Measurements from ENCODE around the gene RBM38.
"Not testable (repeated sequence)": the region's sequence is repeated elsewhere in the genome, so short reads cannot be mapped to it uniquely, and the experiment has no call there.

The RBM38 gene

DNA sequence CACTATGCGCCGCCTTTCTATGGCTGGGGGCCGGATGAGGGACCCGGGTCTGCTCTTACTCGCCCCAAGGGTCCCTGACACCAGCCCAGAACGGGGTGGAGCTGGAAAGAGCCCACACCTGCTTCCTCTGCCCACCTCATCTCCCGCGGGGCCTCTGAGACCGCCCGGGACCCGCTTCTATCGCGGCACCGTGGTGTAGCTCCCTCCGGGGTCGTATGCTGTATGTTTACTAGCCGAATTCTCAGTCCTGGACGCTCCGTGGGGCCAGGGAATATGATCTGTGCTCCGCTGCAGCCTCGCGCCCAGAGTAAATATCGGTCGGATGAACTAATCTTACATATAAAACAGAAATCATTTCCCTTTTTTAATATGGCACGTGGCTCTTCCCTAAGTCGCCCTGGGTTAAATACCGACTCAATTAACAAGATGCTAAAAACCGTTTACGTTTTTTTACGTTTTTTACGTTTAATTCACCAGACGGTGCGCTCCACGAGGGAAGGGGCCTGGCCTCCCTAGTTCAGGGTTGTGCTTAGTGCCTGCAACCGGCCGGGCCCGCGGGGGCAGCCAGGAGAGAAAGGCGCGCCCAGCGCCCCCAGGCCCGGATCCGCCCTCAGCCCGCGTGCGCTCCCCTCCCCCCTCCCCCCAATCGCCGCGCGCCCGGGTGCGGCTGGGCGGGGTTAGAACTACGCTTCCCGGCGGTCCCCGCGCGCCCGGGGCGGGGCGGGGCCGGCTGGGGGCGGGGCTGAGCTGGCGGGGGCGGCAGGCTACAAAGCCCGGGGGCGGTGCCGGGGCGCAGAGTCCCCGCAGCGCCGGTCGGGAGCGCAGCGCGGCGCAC is at the start of gene RBM38:
RBM38 (plus strand) TSS at position 793 of the 835 bp plus-strand sequence. CDS start 186 bp downstream, outside the sequence.
- DNase-seq, result peak; percentile 59

DNA sequence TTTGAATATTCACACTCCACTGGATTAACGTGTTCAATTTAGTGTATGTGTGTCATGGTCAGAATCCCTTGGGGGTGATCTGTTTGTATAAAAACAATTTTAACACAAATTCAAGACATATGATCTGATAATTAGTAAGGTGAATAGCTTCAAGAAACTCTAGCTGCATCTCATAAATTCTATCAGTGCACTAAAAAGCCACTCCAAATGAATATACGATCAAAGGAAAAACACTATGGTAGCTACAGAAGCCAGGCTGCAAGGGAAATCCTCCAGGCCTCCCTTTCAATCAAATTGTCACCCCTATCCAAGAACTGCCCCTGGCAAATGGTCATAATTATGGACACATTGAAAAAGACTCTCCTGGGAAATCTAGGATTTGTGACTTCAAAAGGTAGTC is 49.5 kb upstream of the RBM38 start:
- DNase-seq, result no peak

DNA sequence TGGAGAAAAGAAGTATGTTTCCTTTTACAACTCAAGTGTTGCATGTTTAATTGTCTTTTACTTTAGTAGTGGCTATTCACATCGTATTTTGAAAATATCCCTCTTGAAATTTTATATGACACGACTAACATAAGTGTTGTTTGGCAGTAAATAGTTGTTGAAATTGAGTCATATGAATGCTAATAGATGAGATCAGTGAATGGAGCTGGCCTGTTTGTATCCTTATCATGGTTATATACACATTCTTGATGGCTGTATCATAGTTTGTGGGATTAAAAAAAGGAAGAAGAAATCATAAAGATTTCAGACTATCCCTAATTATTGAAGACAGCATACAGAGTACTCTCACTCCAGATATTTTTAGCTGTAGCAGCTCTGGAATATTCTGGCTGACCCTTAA is 48.4 kb upstream of the RBM38 start:
- no peak for DNase-seq

DNA sequence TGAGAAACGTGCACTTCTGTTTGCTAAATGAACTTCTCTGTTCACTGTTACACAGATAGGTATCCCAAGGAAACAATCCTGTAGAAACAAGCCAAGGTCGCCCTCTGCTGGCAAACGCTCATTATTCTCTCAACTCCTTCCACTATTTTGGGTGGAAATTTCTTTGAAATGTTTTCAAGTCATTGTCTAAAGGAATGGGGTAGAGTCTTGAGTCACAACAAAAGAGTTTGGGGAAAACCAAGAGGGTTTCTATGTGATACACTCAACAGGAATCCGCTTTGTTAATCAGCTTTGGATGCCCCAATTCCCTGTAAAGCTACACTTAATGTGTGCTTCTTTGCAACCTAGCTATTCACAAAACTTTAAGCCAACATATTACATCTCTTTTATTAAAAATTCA is 44.7 kb upstream of the RBM38 start:
- peak; percentile 20 for DNase-seq

DNA sequence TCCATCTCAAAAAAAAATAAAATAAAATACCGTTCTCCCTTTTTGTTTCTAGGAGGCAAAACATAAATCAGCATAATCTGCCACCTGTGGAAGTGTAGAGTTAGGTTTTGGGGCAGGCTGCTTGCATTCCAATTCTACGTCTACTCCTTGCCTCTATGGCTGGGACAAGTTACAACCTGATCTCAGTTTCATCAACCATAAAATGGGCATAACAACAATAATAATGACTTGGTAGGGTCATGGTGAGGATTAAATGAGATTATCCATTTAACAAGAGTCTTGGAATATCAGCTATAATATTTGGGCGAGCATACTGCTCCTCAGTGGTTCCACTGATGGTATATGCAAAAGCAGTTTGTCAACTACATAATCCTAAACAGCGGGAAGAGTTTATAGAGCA is 43.8 kb upstream of the RBM38 start:
- DNase-seq, result no peak

DNA sequence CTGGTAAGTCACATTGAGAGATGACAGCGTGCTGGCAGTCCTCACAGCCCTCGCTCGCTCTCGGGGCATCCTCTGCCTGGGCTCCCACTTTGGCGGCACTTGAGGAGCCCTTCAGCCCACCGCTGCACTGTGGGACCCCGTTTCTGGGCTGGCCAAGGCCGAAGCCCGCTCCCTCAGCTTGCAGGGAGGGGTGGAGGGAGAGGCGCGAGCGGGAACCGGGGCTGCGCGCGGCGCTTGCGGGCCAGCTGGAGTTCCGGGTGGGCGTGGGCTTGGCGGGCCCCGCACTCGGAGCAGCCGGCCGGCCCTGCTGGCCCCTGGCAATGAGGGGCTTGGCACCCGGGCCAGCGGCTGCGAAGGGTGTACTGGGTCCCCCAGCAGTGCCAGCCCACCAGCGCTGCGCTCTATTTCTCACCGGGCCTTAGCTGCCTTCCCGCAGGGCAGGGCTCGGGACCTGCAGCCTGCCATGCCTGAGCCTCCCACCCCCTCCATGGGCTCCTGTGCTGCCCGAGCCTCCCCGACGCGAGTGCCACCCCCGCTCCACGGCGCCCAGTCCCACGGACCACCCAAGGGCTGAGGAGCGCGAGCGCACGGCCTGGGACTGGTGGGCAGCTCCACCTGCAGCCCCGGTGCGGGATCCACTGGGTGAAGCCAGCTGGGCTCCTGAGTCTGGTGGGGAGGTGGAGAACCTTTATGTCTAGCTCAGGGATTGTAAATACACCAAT is 42.8 kb upstream of the RBM38 start:
- not testable (repeated sequence) for DNase-seq

DNA sequence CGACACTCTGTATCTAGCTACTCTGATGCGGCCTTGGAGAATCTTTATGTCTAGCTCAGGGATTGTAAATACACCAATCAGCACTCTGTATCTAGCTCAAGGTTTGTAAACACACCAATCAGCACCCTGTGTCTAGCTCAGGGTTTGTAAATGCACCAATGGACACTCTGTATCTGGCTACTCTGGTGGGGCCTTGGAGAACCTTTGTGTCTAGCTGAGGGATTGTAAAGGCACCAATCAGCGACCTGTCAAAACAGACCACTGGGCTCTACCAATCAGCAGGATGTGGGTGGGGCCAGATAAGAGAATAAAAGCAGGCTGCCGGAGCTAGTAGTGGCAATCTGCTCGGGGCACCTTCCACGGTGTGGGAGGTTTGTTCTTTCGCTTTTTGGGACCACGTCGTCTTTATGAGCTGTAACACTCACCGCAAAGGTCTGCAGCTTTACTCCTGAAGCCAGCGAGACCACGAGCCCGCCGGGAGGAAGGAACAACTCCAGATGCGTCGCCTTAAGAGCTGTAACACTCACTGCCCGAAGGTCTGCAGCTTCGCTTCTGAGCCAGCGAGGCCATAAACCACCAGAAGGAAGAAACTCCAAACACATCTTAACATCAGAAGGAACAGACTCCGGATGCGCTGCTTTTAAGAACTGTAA is 42.1 kb upstream of the RBM38 start:
- not testable (repeated sequence) for DNase-seq

DNA sequence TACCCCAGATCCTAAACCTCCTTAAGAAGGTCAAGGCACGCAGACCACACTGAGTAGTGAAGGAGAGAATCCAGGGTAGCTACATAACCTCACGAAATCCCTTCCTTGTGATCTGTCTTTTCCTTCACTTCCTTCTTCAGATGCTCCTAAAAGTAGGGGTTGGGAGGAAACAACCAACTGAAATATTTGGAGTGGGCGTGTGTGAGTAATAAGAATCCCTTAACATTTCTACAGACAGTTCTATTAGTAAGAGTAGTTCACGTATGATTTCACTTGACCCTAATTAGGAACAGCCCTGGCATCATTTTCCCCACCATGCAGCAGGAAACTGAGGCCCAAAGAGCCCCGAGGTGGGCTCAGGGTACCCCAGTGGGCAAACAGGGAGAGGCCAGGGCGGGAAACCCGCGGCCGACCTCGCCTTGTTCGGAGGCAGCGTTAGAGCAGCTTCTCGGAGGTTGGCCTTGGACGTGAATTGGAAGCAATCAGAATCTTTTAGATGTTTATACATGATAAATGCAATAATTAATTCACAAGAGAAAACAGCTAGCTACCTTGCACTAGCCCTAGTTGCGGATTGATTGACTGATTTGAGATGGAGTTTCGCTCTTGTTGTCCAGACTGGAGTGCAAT is 41.0 kb upstream of the RBM38 start:
- no peak for DNase-seq

DNA sequence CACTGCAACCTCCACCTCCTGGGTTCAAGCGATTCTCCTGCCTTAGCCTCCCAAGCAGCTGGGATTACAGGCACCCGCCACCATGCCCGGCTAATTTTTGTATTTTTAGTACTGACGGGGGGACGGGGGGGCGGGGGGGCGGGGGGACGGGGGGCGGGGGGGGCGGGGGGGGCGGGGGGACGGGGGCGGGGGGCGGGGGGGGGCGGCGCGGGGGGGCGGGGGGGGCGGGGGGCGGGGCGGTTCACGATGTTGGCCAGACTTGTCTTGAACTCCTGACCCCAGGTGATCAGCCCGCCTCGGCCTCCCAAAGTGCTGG is 40.5 kb upstream of the RBM38 start:
- not testable (repeated sequence) for DNase-seq

DNA sequence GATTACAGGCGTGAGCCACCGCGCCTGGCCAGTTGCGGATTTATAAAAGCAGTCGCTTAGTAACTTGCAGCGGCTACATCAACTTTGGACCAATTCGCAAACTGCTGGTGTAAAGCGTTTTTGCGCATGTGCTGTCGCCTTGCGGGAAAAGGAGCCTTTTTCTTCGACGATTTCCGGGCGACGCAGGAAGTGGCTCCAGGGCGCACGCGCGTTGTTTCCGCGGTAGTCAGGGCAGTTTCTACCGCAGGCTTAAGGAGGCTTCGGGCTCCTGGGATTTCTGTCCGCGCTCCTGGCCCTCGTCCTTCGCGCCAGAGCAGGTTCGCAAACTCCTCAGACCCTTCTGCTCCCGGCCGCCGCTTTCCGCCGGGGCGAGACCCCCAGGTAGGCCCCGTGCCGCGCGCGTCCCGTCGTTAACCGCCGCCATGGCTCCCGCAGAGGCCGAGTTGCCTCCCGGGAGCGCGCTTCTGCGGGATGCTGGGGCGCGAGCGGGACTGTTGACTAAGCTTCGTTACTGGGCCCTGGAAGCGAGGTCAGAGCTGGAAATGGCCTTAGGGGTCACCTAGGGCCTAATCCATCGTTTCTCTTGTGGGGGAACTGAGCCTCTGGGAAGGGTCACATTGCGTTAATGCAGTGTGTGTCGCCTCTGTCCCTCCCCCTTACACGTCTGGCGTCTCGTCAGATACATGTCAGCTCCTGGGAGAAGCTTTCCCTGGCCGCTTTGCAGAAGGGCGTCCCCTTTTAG is 40.0 kb upstream of the RBM38 start, which contains the start of gene RAE1:
RAE1 (plus strand) TSS at position 214 of the 742 bp plus-strand sequence. CDS start 2,784 bp downstream, outside the sequence.
- peak; percentile 92 for DNase-seq

DNA sequence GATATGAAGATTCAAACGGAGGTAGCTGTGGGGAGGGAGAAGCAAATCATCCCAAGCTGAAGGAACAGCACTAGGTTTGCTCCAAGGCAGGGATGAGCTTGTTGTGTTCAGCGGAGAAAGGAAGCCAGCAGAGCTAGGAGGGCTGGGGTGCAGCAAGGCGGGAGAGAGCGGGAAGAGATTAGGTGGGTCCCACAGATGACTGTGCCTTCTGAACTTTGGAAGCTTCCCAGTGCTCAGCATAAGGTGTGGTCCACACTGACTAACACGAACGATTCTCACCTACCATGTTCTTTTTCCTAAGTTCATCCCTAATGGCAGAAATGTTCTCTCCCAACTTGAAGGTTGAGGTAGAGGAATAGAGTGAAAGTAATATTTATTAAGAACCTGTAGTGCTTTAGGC is 38.9 kb upstream of the RBM38 start:
- no peak for DNase-seq

DNA sequence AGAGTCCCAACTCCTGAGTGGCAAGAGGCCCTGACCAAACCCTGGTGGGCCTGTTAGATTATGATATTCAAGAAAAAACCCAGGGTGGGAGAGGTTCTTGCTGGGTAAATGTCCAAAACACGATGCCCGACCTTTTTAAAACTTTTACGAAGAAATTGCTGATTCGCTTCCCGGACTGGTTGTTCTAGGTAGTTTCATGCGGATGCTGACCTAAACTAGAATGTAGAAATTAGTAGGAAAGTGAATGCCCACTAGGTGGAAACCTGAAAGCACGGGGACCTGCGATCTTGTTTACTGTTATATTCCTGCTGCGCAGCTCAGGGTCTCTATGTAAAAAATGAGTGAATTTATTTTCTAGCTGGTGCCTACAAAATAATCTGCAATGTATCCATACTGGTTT is 37.8 kb upstream of the RBM38 start:
- no peak for DNase-seq

DNA sequence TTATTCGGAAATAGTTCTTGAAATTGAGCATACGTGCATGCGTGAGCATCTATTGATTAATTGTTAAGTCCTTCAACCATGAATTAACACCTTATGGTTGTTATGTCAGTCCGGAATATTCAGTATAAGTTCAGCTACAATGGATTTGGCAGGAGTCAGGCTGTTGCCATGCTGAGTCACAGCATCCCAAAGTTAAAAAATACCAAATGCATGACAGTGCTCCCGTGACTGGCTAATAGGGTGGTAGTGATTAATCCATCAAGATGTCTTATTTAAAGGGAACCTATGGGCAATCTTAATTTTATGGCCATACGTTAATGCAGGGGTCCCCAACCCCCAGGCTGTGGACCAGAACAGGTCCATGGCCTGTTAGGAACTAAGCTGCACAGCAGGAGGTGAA is 29.7 kb upstream of the RBM38 start:
- no peak for DNase-seq

DNA sequence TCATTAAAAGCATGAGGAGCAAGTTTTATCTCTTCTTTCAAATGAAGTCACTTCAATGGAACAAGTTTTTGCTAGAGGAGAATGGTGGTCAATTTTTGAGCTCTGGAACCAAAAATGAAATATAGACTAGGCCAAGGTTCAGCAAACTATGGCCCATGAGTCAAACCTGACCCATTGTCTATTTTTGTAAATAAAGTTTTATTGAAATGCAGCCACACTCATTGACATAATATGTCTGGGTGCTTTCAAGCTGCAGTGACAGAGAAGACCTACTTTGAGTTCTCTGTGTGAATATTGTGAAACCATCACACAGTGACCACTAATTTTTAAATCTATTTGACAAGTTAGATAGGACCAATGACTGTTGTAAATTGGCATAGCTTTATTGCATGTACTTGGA is 26.7 kb upstream of the RBM38 start:
- no peak for DNase-seq

DNA sequence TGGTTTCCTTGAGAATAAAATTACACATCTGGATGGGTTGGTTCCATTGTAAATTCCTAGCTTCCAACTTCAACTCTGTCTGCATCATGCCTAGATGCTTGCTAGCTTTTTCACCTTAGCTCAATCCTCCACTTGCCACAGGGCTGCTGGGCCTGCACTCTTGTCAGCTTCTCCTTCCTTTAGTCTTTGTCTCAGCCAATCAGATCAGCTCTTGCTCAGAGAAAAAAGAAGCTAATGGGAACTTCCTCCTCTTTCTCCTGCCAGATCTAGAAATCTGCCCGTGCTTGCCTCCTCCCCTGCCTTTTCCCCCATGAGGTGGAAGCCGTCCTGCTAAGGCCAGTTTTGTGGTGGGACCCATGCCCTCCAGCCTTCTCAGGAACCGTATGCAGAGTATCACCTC is 21.6 kb upstream of the RBM38 start:
- DNase-seq, result no peak

DNA sequence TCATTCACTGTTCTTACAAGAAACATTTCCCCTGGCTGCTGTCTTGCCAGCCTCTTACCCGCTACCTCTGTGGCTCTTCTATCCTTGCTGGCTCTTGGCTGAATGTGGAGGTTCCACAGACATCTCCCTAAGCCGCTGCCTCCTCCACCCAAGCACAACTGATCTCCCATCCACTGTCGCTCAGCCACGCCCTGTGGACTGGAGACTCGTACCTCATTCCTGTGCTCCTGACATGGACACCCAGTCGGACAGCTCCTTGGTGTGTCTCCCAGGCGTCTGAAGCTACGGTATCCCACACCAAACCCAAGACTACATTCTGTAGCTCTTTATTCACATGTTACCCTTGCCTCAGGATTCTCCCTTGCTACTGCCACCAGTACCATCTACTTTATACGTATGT is 20.9 kb upstream of the RBM38 start:
- DNase-seq, result no peak

DNA sequence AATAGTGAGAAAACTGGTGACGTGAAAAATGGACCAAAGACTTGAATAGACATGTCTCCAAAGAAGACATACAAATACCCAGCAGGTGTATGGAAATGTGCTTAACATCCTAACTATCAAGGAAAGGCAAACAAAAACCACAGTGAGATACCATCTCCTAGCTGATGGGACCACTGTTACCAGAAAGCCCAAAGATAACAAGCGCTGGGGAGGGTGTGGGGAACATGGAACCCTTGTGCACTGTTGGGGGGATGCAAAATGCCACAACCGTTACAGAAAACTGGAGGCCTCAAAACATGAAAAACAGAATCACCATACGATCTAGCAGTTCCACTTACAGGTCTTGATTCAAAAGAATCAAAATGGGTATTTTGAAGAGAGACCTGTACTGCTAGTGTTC is 19.8 kb upstream of the RBM38 start:
- DNase-seq, result no peak

DNA sequence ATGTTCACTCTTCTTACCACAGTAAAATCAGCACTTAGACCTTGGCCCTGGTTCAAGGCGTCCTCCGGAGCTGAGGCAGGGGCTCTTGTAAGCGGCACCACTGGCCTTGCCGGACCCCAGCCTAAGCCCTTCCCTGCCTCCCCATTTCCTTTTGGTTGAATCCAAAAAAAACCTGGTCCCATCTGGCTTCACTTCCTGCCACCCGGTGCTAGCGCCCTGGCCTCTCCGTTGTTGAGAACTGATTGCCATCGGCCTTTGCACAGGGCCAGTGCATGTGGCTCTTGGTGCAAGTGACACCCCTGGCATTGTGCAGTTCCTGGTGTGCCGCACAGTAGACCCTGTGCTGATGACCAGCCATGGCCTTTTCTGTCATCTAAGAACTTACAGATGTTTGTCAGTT is 19.0 kb upstream of the RBM38 start:
- DNase-seq, result no peak

DNA sequence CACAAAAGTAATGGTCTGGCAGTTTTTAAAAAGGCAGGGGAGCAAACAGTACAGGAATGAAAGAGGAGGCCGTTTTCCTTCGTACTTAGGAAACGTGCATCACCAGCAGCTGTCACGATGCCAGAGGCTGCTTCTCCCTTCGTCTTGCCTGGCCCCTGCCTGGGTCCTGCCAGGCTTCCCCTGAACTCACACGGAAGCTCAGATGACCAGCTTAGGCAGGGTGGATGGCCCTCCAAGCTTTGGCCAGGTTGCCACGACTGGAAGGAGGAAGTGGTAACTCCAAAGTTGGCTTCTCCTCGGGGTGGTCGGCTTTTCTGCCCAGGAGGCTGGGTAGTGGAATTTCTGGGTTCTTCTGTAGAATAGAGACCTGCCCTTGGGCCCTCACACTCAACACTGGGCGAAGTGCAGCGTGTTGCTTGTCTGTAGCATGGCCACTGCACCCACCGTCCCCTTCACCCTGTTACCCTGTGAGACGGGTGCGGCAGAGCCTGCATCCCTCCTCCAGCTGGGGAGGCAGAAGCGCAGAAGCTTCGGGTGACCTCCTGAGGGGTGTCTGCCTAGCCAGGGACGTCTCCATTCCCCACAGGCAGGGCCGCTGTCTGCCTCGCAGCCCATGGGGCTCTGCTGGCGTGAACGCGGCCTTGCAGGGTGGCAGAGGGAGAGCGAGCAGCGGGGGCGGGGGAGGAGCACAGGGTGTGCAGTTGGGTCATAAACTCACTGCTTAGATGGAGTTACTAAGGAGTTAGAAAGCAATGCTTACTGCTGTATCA is 18.4 kb upstream of the RBM38 start:
- no peak for DNase-seq

DNA sequence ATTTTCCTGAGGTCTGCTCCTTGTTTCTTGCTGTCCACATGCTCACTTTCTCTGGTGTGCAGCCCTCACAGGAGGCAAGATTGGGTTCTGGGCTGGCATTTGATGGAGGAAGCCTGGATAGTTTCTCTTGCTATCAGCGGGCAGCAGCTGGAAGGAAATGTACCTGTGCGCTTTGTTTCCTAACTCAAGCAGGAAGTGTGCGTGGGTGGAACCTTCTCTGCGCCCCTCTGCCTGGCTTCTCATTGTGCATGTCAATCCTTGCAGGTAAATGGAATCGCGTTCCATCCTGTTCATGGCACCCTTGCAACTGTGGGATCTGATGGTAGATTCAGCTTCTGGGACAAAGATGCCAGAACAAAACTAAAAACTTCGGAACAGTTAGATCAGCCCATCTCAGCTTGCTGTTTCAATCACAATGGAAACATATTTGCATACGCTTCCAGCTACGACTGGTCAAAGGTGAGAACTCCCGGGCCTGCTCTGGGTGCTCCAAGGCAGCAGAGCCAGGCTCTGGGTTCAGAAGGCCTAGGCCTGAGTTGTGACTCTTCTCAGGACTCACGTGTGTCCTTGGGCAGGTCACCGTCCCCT is 16.8 kb upstream of the RBM38 start:
- DNase-seq, result no peak

DNA sequence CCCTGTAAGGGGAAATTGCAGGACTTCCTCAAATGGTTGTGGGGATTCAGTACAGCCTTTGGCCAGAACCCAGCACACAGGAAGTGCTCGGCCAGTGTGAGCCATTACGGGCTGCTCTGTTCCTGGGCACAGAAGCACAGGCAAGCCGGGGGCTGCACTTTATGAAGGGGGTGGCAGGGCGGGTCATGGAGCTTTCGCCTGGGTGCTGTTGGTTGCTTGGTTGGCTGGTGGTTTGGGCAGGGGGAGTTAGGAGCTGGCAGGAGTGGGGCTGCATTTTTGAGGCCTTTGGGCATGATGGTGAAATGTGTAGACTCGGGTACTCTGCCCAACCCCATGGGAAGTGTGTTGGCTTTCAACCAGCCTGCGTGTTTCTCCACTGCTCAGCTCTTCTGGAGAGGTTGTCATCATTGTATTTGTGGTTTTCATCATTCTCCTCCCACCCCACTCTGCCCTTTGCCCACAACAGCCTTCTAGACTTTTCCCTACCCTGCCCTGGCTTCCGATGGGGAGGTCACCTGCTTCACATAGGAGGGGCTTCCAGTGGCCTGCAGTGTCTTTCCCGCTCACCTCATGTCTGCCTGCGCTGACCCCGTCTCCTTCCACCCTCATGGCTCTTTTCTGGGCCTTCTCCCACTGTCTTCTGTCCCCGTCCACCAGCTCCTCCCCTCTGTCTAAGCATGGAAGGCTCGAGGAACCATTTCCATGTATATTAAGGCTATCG is 16.1 kb upstream of the RBM38 start:
- no peak for DNase-seq

Data from NCI-H2107 (cell line).